Thyroid gland (tissue), 4 donors: ENCODE results near the gene NSUN3. TPM values are rescaled to one million over a fixed set of nuclear protein-coding genes. Genes with fewer than 3 reads are reported as not detected.

Experiments
- DNase-seq, 2 donors: peaks; one replicate each; pipeline ENCODE4 v3.0.0-alpha.2; 2019
- H3K27ac ChIP-seq, 3 donors: fragments of 200-600 bp; sonication (generic); 1 replicate in 2 of 3; 2 replicates in 1 of 3; pipeline ENCODE4 v1.5.1; 2016 to 2019; ENCODE audit warnings: mild to moderate bottlenecking in 1 of 3, moderate library complexity in 1 of 3
- H3K27me3 ChIP-seq: fragments of 200-600 bp; sonication (generic); one replicate; pipeline ENCODE4 v1.5.1; 2019
- H3K36me3 ChIP-seq, 2 donors: fragments of 200-600 bp; sonication (generic); one replicate each; pipeline ENCODE4 v1.5.1; 2016 to 2019
- H3K4me1 ChIP-seq, 2 donors: fragments of 200-600 bp; sonication (generic); one replicate each; pipeline ENCODE4 v1.5.1; 2017 to 2019
- H3K4me3 ChIP-seq, 3 donors: fragments of 200-600 bp; sonication (generic); replicated peaks in 1 of 3; 1 replicate in 2 of 3; 2 replicates in 1 of 3; pipeline ENCODE4 v1.5.1; 2016; ENCODE audit warnings: mild to moderate bottlenecking in 1 of 3
- H3K9me3 ChIP-seq: fragments of 200-600 bp; sonication (generic); one replicate; pipeline ENCODE4 v1.5.1; 2017
- CTCF ChIP-seq, 6 experiments: fragments of 200-600 bp in 3 of 6; fragments of 450-650 bp in 3 of 6; sonication (generic) in 3 of 6; IDR thresholded peaks; one replicate each; pipeline ENCODE4 v1.5.1; 2016 to 2019; ENCODE audit warnings: antibody characterized with exemption in 6 of 6, mild to moderate bottlenecking in 2 of 6, inconsistent platforms in 1 of 6, moderate library complexity in 1 of 6
- POLR2A ChIP-seq, 2 donors: fragments of 450-650 bp; IDR thresholded peaks; one replicate each; pipeline ENCODE4 v1.6.1; 2017; ENCODE audit warnings: antibody characterized with exemption in 2 of 2, mild to moderate bottlenecking in 2 of 2, moderate library complexity in 1 of 2
- WGBS, 2 donors: methylation state at CpG; one replicate each; pipeline ENCODE4 v1.1.5; 2017; 5-methylcytosine and 5-hydroxymethylcytosine counted together
- intact Hi-C: fragments of 100-400 bp; cut with DNase I; formaldehyde crosslinking; loops from one replicate; pipeline ENCODE4 v1.15.1; 2023
- total RNA-seq, 4 donors: library from RNA; depleted of rRNA; stranded (reverse); fragments of >200 nt; gene quantifications; one replicate each; pipeline ENCODE4 v1.2.3, GENCODE V29; 2016

NSUN3 gene
- total RNA-seq, 4 donors from 2014 or later = 12.5 to 22.5 (median 15.4) TPM

DNA sequence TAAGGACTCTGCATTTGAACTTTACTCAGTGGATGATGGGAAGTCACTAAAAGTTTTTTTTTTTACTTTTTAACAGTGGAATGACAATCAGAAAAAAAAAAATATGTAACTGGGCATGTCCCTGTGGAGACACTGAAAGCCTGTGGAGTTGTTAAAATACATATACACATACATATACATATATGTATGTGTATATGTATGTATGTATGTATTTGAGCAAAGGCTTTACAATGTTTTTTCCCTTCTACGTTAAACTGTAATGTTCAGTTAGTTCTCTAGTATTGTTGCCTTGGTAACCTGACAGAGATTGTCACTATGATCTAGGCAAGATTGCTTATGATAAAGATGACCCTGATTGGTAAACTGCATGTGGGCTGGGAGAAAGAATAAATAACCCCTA is 30.3 kb downstream of the NSUN3 start:
- DNase-seq = no peak
- no peak for TF ChIP-seq CTCF (IDR thresholded peaks at IDR 0.05)
- no peak for TF ChIP-seq POLR2A (IDR thresholded peaks at IDR 0.05)
- 93 to 94% methylated on average over 1 of the region's 1 CpG for WGBS, 2 donors
- Histone ChIP-seq H3K36me3 (peaks cover 6 to 7% of the 10 kb centered on the region in 2 donors), H3K27ac (no peak overlapping the region), H3K9me3 (no peaks in the 10 kb centered on the region), H3K27me3 (no peaks in the 10 kb centered on the region), H3K4me3 (no peak overlapping the region), H3K4me1 (no peaks in the 10 kb centered on the region)
- intact Hi-C loops = no loop called here

GRCh38 chr3:94095111-94095510 is 32.2 kb downstream of the NSUN3 start:
- H3K27me3 ChIP-seq = no peaks in the 10 kb centered on the region

GRCh38 chr3:94098452-94098851 is 35.6 kb downstream of the NSUN3 start:
- no peak for DNase-seq
- no peak for TF ChIP-seq CTCF (IDR thresholded peaks at IDR 0.05)
- TF ChIP-seq POLR2A (IDR thresholded peaks at IDR 0.05) = no peak
- H3K36me3 ChIP-seq = peaks cover 6 to 13% of the 10 kb centered on the region in 2 donors
- H3K27me3 ChIP-seq = no peaks in the 10 kb centered on the region
- H3K4me1 ChIP-seq = no peaks in the 10 kb centered on the region
- no peaks in the 10 kb centered on the region for H3K9me3 ChIP-seq
- intact Hi-C loops = no loop called here
- no peak overlapping the region for H3K27ac ChIP-seq
- H3K4me3 ChIP-seq = no peak overlapping the region
- WGBS, 2 donors = 72 to 78% methylated on average over 3 of the region's 3 CpGs

More at GRCh38 chr3:94095111-94095510, 32.2 kb downstream of the NSUN3 start:
- Histone ChIP-seq H3K27ac (no peak overlapping the region), H3K4me3 (no peak overlapping the region), H3K36me3 (peaks cover 6 to 12% of the 10 kb centered on the region in 2 donors), H3K4me1 (no peaks in the 10 kb centered on the region), H3K9me3 (no peaks in the 10 kb centered on the region)
- 96 to 98% methylated on average over 2 of the region's 2 CpGs for WGBS, 2 donors
- DNase-seq = no peak
- intact Hi-C loops = no loop called here
- TF ChIP-seq POLR2A (IDR thresholded peaks at IDR 0.05) = no peak
- no peak for TF ChIP-seq CTCF (IDR thresholded peaks at IDR 0.05)

DNA sequence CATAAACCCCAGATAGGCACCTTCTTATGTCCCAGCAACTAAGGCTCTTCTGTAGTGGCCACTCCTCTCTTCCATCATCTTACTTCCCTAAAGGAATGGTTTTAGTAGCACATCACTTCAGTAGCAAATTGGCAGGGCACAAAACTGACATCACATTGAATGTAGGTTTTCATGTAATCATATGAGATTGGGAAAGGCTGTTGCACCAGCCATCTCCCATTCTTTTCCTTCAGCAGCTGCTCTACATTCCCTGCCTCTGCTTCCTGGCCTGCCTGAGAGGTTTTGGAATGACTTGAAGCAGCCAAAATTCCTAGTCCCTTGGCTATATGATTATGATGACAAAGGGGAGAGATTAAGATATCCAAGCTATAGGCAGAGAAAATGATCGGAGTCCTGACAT is 36.5 kb downstream of the NSUN3 start:
- intact Hi-C loops = no loop called here
- Histone ChIP-seq H3K4me3 (no peak overlapping the region), H3K36me3 (peaks cover 6 to 13% of the 10 kb centered on the region in 2 donors), H3K9me3 (no peaks in the 10 kb centered on the region), H3K27ac (no peak overlapping the region), H3K4me1 (no peaks in the 10 kb centered on the region), H3K27me3 (no peaks in the 10 kb centered on the region)
- no peak for TF ChIP-seq CTCF (IDR thresholded peaks at IDR 0.05)
- TF ChIP-seq POLR2A (IDR thresholded peaks at IDR 0.05) = no peak
- no peak for DNase-seq
- 94% methylated on average over 1 of the region's 1 CpG for WGBS, 2 donors

DNA sequence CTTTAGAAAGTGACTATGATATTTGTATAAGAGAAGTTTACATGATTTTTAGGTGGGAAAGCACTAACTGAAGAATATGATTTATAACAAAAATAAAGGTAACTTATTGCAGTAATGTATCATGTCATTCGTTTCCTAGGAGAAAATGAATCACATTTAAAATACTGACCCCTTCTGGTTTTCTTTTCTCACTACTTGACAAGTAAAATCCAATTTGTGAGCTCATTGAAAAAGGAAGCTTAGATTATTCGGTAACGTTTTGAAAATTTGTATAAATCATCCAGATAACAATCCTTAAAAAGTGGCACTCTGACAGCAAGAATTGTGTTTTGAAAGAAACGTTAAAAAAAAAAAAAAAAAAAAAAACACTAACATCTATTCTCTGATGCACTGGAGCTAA is 39.0 kb downstream of the NSUN3 start:
- Histone ChIP-seq H3K4me3 (no peak overlapping the region), H3K27me3 (no peaks in the 10 kb centered on the region), H3K36me3 (peaks cover 0 to 6% of the 10 kb centered on the region in 2 donors), H3K4me1 (no peaks in the 10 kb centered on the region), H3K27ac (no peak overlapping the region), H3K9me3 (no peaks in the 10 kb centered on the region)
- 68 to 73% methylated on average over 4 of the region's 4 CpGs for WGBS, 2 donors
- DNase-seq = no peak
- TF ChIP-seq CTCF (IDR thresholded peaks at IDR 0.05) (peak in 1 of 6 experiments; percentile 5), POLR2A (IDR thresholded peaks at IDR 0.05) (no peak)
- intact Hi-C loops = no loop called here
